ENCODE results near the gene IQSEC1.

IQSEC1 gene

DNA sequence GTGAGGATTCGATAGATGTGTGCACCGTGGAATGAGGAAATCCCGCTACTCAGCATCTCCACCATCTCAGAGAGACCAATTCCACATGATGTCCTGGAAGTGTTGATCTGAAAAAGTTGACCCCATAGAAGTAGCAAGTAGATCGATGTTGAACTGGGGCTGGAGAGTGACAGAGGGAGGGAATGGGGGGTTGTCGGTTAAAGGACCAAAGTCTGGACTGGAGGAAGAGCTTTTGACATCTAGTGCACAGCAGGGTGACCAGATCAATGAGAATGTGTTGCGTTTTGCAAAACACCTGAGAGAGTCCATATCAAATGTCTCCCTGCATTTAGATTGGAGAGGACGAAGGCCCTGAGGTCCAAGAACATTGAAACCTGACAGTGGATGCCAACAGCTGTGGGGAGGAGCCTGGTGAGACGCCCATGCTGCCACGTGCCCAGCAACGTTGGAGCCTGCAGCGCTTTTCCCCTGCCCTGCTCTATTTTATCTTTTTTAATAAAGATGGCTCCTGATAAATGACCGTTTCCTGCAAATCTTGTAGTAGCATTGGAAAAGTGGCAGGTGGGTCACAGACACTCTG, 201.7 kb downstream of the IQSEC1 start:
- TF ChIP-seq, protein P1, sequence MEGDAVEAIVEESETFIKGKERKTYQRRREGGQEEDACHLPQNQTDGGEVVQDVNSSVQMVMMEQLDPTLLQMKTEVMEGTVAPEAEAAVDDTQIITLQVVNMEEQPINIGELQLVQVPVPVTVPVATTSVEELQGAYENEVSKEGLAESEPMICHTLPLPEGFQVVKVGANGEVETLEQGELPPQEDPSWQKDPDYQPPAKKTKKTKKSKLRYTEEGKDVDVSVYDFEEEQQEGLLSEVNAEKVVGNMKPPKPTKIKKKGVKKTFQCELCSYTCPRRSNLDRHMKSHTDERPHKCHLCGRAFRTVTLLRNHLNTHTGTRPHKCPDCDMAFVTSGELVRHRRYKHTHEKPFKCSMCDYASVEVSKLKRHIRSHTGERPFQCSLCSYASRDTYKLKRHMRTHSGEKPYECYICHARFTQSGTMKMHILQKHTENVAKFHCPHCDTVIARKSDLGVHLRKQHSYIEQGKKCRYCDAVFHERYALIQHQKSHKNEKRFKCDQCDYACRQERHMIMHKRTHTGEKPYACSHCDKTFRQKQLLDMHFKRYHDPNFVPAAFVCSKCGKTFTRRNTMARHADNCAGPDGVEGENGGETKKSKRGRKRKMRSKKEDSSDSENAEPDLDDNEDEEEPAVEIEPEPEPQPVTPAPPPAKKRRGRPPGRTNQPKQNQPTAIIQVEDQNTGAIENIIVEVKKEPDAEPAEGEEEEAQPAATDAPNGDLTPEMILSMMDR (IDR thresholded peaks at IDR 0.05; ENCODE audit: extremely low read depth, missing control alignments): no peak
- no peak for DNase-seq (ENCODE audit: low spot score)

DNA sequence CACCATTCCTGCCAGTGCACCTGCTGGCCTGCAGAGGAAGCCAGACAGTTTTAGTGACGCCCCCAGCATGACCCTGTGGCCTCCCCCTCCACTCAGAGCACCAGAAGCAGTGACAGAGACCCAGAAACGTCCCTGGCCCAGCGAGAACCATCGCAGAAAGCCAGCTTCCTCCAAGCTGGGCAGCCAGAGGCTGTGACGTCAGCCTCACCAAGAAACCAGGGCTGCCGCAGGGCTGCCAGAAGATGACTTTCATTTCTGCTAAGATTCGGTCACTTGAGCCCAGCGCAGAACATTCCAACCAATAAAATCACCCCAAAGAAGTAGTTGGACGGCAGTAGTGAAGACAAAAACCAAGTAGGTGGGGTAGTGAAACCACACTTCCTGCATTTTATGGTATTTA, 202.3 kb downstream of the IQSEC1 start:
- peak; percentile 80 for DNase-seq (ENCODE audit: low spot score)
- TF ChIP-seq, protein P1 (IDR thresholded peaks at IDR 0.05; ENCODE audit: extremely low read depth, missing control alignments): no peak

DNA sequence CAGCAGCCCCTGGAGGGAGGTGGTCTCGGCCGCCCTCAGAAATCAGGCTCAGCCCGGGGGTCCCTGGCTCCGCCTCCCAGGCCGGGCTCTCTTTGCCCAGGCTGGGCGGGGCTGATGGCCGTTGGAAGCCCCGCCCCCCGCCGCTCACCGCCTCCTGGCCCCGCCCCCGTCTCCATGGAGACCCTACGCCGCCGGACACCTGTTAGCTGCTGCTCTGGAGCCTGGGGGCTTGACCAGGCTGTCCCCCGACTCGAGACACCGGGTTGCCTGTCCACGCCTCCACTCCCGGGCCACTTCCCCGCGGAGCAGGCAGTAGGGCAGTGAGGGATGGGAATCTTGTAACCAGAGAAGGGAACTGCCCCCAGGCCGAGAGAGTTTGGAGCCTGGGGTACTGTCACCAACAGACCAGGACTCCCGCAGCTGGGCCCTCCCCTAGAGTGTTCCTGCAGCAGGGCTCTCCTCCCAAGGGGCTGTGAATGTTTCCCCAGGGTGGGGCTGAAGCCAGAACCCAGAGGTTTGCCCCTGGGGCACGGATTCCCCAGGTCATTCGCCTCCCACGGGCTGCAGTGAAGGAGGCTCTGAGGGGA, 204.1 kb downstream of the IQSEC1 start:
- DNase-seq (ENCODE audit: low spot score): peak; percentile 84
- TF ChIP-seq, protein P1 (IDR thresholded peaks at IDR 0.05; ENCODE audit: extremely low read depth, missing control alignments): no peak

DNA sequence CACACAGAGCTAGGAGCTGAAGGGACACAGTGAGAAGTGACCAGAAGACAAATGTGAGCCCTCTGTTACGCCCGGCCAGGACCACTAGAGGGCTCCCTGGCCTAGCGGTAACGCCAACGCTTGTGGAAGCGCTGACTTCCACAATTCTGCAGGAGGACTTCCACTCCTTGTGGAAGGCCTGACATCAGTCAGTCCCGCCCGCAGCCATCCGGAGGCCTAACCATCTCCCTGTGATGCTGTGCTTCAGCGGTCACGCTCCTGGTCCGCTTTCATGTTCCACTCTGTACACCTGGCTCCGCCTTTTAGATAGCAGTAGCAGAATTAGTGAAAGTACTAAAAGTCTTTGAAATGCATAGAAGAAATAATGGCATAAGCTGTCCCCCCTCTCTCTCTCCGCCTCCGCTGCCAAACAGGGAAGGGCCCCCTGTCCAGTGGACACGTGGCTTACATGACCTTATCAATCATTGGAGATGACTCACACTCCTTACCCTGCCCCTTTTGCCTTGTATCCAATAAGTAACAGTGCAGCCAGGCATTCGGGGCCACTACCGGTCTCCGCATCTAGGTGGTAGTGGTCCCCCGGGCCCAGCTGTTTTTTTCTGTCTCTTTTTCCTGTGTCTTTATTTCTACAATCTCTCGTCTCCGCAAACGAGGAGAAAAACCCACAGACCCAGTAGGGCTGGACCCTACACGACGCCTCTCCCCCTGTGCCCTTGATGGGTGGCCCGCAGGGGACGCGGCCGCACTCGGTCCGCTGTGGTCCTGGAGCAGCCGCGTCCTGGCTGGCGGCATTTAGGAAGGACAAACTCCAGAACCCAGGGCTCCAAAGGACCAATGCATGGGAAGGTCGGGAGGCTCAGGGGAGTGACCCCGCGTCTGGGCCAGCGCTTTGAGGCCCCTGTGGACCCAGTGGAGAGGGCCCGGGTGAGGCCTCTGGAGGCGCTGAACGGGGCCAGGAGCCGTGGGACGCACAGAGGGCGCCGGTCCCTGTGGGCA, 204.9 kb downstream of the IQSEC1 start:
- DNase-seq (ENCODE audit: low spot score): peak; percentile 80
- TF ChIP-seq, protein P1 (IDR thresholded peaks at IDR 0.05; ENCODE audit: extremely low read depth, missing control alignments): peak; percentile 94

DNA sequence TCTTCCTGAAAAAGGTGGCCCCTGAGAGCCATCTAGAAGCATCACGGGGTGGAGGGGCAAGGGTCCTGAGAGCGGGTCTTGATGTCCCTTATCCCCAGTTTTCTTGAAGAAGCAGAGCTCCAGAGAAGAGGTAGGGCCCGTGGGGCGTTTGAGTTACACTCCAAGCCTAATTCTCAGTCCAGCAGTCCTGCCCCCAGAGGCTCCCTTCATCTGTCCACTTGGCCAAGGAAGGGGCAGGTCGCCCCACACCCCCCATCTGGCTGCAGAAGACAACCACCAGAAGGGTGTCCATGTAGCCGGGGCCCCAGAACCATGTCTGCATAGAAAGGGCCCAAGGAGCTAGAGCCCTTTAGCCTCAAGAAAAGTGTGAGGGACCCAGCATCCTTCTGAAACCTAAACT, 206.4 kb downstream of the IQSEC1 start:
- DNase-seq (ENCODE audit: low spot score): no peak
- TF ChIP-seq, protein P1 (IDR thresholded peaks at IDR 0.05; ENCODE audit: extremely low read depth, missing control alignments): no peak

DNA sequence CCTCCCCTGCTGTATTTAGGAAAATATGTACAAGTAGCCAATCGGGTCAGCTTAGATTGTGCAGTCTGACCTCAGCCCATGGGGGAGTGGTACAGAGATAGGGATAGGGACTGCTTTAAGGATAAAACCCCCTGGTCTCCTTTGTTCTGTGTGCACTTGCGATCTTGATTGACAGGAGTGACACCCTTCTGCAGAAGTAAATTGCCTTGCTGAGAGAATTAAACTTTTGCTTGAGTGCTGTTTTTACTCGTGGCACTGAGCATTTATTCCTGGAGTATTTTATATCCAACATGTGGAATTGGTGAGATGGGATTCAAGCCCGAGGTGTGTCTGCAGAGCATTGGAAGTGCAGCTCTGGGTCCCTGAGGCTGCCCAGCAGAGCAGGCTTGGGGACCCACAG, 208.0 kb downstream of the IQSEC1 start:
- no peak for DNase-seq (ENCODE audit: low spot score)
- TF ChIP-seq, protein P1 (IDR thresholded peaks at IDR 0.05; ENCODE audit: extremely low read depth, missing control alignments): no peak

DNA sequence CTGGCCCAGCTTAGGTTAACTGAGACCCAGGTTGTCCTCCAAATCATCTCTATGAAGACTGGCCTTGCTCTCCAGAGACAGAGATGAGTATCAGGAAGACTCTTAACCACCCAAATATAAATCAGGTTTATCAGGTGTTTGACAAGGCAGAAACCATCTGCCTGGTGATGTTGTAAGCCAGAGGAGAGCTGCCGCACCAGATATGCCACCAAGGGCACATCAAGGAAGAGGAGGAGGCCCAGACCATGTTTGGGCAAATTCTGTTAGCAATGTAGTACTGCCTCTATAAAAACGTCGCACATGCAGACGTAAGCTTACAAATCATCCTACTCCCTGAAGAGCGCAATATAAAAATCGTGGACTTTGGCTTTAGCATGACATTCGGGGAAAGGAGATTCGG, 210.8 kb downstream of the IQSEC1 start:
- DNase-seq (ENCODE audit: low spot score): no peak
- TF ChIP-seq, protein P1 (IDR thresholded peaks at IDR 0.05; ENCODE audit: extremely low read depth, missing control alignments): no peak

All from GM20000 (cell line).